Tibial nerve (tissue), 4 donors: Measurements from ENCODE around the gene UQCRQ. TPM values are rescaled to one million over a fixed set of nuclear protein-coding genes. Genes with fewer than 3 reads are reported as not detected.

Source experiments
- DNase-seq, 2 donors: peaks; one replicate each; pipeline ENCODE4 v3.0.0-alpha.2; 2019; ENCODE audit warnings: low spot score in 2 of 2
- H3K27ac ChIP-seq, 4 donors: fragments of 200-600 bp; sonication (generic) in 3 of 4; one replicate each; pipeline ENCODE4 v1.5.1; 2017 to 2019; ENCODE audit warnings: mild to moderate bottlenecking in 1 of 4
- H3K27me3 ChIP-seq, 2 donors: fragments of 200-600 bp; sonication (generic) in 1 of 2; one replicate each; pipeline versions ENCODE4 v1.5.1 to v1.6.0; 2017 to 2019
- H3K36me3 ChIP-seq, 3 donors: fragments of 200-600 bp; sonication (generic); one replicate each; pipeline ENCODE4 v1.5.1; 2018 to 2019
- H3K4me1 ChIP-seq, 4 donors: fragments of 200-600 bp; sonication (generic) in 3 of 4; one replicate each; pipeline ENCODE4 v1.5.1; 2017 to 2019
- H3K4me3 ChIP-seq, 4 donors: fragments of 200-600 bp; sonication (generic) in 3 of 4; one replicate each; pipeline ENCODE4 v1.5.1; 2017 to 2019; ENCODE audit warnings: mild to moderate bottlenecking in 1 of 4, moderate library complexity in 1 of 4
- H3K9me3 ChIP-seq, 4 donors: fragments of 200-600 bp; sonication (generic) in 3 of 4; one replicate each; pipeline ENCODE4 v1.5.1; 2017 to 2019
- EP300 ChIP-seq, 2 donors: sonication (generic); formaldehyde crosslinking; IDR thresholded peaks; one replicate each; pipeline ENCODE4 v1.6.1; 2017; ENCODE audit warnings: antibody characterized with exemption in 2 of 2, mild to moderate bottlenecking in 1 of 2
- POLR2A ChIP-seq, 2 donors: fragments of 450-650 bp; IDR thresholded peaks; one replicate each; pipeline ENCODE4 v1.6.1; 2017; ENCODE audit warnings: antibody characterized with exemption in 2 of 2, mild to moderate bottlenecking in 2 of 2, moderate library complexity in 2 of 2
- WGBS, 2 donors: methylation state at CpG; one replicate each; pipeline ENCODE4 v1.1.5; 2018; 5-methylcytosine and 5-hydroxymethylcytosine counted together
- total RNA-seq, 4 donors: library from RNA; depleted of rRNA; stranded (reverse); fragments of >200 nt; gene quantifications; one replicate each; pipeline ENCODE4 v1.1.0, GENCODE V29; 2016
- TF ChIP-seq, protein P1 (sequence below), 5 experiments: fragments of 200-600 bp in 3 of 5; fragments of 450-650 bp in 2 of 5; sonication (generic) in 3 of 5; IDR thresholded peaks; one replicate each; pipeline ENCODE4 v1.5.1; 2016 to 2019; ENCODE audit warnings: antibody characterized with exemption in 5 of 5, mild to moderate bottlenecking in 3 of 5, moderate library complexity in 2 of 5

The UQCRQ gene
- total RNA-seq, 4 donors from 2014 or later = 69.8 to 143 (median 118) TPM

DNA sequence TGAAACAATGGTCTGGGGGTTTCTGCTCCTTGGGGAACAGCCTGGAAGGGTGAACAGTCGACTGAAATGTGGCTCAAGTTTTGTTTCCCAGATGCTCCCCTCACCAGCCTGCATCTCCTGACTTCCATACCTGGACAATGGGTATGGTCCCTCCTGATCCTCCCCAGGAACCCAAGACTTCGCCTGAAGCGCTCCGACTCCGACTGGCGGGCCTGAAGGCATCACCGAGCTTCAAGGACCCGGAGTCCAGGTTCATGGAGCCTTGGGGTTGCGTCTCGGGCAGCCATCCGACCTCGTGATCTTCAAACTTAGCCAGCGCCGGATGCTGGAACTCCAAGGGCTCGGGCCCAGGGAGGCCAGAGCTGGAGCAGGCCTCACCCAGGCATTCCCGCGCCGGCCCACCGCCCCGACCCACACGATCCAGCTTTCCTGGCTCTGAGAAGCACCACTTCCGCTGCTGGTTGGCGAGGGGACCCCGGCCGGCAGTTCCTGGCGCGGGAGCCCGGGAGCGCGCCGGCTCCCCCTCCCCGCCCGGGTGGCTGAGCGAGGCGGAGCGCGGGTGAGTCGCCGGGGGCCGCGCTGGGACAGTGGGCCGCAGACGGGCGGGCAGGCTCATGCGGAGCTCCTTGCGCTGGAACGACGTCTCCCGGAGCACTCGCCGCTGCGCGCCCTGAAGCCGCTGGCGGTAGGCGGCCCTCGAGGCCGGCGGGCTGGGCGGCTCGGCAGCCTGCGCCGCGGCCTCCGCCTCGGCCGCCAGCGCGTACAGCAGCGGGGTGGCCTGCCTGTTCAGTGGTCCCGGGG is 41.2 kb upstream of the UQCRQ start:
- WGBS, 2 donors = 32 to 49% methylated on average over 48 to 69 of the region's 71 CpGs
- TF ChIP-seq, protein P1, sequence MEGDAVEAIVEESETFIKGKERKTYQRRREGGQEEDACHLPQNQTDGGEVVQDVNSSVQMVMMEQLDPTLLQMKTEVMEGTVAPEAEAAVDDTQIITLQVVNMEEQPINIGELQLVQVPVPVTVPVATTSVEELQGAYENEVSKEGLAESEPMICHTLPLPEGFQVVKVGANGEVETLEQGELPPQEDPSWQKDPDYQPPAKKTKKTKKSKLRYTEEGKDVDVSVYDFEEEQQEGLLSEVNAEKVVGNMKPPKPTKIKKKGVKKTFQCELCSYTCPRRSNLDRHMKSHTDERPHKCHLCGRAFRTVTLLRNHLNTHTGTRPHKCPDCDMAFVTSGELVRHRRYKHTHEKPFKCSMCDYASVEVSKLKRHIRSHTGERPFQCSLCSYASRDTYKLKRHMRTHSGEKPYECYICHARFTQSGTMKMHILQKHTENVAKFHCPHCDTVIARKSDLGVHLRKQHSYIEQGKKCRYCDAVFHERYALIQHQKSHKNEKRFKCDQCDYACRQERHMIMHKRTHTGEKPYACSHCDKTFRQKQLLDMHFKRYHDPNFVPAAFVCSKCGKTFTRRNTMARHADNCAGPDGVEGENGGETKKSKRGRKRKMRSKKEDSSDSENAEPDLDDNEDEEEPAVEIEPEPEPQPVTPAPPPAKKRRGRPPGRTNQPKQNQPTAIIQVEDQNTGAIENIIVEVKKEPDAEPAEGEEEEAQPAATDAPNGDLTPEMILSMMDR (IDR thresholded peaks at IDR 0.05) = no peak
- TF ChIP-seq EP300 (IDR thresholded peaks at IDR 0.05) = no peak
- no peak for TF ChIP-seq POLR2A (IDR thresholded peaks at IDR 0.05)
- H3K9me3 ChIP-seq = no peaks in the 10 kb centered on the region
- H3K4me1 ChIP-seq = peaks cover 0 to 66% (median 26%) of the 10 kb centered on the region in 4 donors
- H3K4me3 ChIP-seq = peak overlapping the region in 3 of 4 donors; percentile 11 to 41 (median 27)
- H3K27me3 ChIP-seq = peaks cover 0 to 65% of the 10 kb centered on the region in 2 donors
- H3K36me3 ChIP-seq = peaks cover 0 to 14% (median 0%) of the 10 kb centered on the region in 3 donors
- H3K27ac ChIP-seq = peak overlapping the region in 3 of 4 donors; percentile 46 to 90 (median 56)
- DNase-seq = no peak

DNA sequence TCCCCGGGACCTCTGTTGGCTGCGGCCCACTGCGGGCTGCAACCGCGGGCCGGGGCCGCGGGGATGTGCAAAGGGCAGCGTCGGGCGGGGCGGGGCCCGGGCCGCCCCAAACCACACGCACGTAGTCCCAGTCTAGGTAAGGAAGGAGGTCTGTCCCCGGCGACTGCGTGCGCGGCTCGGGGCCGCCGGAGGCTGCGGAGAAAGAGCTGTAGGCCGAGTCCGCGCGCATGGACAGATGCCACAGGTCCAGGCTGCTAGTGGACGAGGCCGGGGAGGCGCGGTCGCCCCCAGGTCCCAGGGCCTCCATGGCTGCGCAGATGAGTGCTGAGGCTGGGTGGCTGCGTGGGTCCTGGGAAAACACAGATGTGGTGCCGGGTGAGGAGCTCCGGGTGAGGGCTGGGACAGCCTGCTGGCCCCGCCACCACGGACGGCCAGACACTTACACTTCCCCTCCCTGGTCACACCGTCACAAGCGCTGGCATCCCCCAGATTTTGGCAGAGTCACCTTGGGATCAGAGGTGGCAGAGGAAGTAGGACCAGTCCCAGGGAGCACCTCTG is 40.5 kb upstream of the UQCRQ start:
- Histone ChIP-seq H3K9me3 (no peaks in the 10 kb centered on the region), H3K36me3 (peaks cover 0 to 14% (median 0%) of the 10 kb centered on the region in 3 donors), H3K4me1 (peaks cover 0 to 65% (median 28%) of the 10 kb centered on the region in 4 donors), H3K27ac (peak overlapping the region in 3 of 4 donors; percentile 46 to 90 (median 56)), H3K27me3 (peaks cover 0 to 69% of the 10 kb centered on the region in 2 donors), H3K4me3 (peak overlapping the region in 3 of 4 donors; percentile 11 to 41 (median 27))
- TF ChIP-seq EP300 (IDR thresholded peaks at IDR 0.05) = no peak
- WGBS, 2 donors = 37 to 53% methylated on average over 23 to 30 of the region's 43 CpGs
- no peak for DNase-seq

DNA sequence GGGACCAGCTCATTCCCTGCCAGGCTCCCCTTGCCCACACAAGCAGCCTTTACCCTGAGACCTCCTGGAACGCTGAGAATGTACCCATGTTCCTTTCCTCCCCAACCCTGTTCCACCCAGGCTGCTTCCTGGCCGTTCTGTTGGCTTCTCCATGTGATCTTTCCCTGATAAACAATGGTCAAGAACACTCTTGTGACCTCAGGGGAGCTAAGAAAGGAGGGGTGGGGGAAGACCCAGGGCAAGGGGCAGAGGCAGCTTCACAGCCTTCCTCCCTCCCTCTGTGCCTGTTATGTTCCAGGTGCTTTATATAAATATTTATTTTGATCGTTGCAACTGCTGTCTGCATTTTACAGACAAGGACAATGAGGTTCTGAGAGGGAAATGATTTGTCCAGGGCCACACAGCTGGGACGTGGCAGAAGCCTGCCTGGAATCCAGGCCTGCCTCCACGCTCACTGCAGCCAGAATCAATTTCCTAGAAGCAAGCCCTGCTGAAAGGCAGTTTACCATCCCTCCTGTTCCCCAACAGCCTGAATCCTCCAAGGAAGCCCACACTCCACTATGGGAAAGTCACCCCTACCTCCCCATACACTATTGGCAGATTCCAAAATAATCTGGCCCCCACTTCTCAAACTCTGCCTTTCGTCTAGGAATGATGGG is 39.9 kb upstream of the UQCRQ start:
- Histone ChIP-seq H3K36me3 (peaks cover 0 to 14% (median 0%) of the 10 kb centered on the region in 3 donors), H3K4me3 (peak overlapping the region in 2 of 4 donors; percentile 27 to 41), H3K27me3 (peaks cover 0 to 75% of the 10 kb centered on the region in 2 donors), H3K4me1 (peaks cover 0 to 63% (median 25%) of the 10 kb centered on the region in 4 donors), H3K9me3 (no peaks in the 10 kb centered on the region), H3K27ac (peak overlapping the region in 3 of 4 donors; percentile 12 to 90 (median 56))
- WGBS, 2 donors = 62 to 63% methylated on average over 6 of the region's 6 CpGs
- DNase-seq = no peak
- TF ChIP-seq POLR2A (IDR thresholded peaks at IDR 0.05) (no peak), EP300 (IDR thresholded peaks at IDR 0.05) (no peak)
- TF ChIP-seq, protein P1 (IDR thresholded peaks at IDR 0.05) = no peak

DNA sequence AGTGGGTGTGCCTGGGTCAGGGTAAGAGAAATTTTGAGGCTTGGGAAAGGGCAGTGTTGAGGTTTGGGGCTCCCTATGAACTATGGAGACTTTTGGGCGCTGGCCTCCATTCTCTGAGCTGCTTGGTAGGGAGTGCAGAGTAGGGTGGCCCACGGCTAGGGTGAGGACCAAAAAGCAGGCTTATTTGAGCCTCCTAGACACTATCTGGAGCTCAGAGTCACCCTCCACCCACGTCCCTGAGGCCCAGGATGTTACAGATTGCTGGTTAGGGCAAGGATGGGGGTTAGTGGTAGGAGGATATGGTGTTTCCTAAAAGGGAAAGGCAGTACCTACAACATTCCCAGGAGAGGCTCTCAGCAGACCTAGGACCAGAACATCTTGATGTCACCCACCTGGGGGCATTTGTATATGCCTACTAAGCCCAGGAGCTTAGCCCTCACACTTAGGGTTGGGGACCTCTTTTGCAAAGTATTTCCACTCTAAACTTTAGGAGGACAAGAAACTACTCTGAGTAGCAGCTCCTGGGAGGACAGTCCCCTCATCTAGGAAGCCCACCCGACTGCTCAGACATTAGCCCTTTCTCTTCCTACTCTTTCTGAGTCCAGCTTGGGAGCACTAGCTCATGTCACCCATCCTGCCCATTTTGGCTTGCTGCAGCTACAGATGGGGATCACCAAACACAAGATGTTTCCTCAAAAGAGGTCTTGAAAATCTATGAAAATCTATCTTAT is 38.3 kb upstream of the UQCRQ start:
- DNase-seq = no peak
- H3K27ac ChIP-seq = peak overlapping the region in 1 of 4 donors; percentile 90
- peaks cover 0 to 50% (median 19%) of the 10 kb centered on the region in 4 donors for H3K4me1 ChIP-seq
- no peak overlapping the region for H3K4me3 ChIP-seq
- peaks cover 0 to 14% (median 0%) of the 10 kb centered on the region in 3 donors for H3K36me3 ChIP-seq
- WGBS, 2 donors = 85 to 99% methylated on average over 4 of the region's 4 CpGs
- H3K27me3 ChIP-seq = peaks cover 0 to 71% of the 10 kb centered on the region in 2 donors
- no peak for TF ChIP-seq EP300 (IDR thresholded peaks at IDR 0.05)
- no peak for TF ChIP-seq POLR2A (IDR thresholded peaks at IDR 0.05)
- TF ChIP-seq, protein P1 (IDR thresholded peaks at IDR 0.05) = no peak
- H3K9me3 ChIP-seq = no peaks in the 10 kb centered on the region
